Measurements from ENCODE around the gene RAB21. TPM values are rescaled to one million over a fixed set of nuclear protein-coding genes. Genes with fewer than 3 reads are reported as not detected.

Gene RAB21
- total RNA-seq, 4 donors from 2014 or later, result 12.9 to 49.5 (median 33.1) TPM

DNA sequence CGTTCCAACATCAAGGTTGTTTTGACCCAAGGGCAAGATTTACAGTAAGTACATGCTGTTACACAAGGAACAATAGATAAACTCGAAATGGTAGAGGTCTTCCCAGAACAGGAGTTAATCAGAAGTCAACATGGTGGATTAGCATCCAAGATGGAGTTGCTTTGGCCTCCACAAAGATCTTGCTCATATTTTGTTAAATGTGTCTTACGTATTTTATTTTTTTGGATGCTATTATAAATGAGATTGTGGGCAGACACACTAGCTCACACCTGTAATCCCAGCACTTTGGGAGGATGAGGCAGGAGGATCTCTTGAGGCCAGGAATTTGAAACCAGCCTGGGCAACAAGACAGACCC lies 22.3 kb upstream of the RAB21 start:
- no peak for ATAC-seq (ENCODE audit: low FRiP score)
- no peak for DNase-seq (ENCODE audit: low spot score)
- no peak for TF ChIP-seq CTCF (IDR thresholded peaks at IDR 0.05)

DNA sequence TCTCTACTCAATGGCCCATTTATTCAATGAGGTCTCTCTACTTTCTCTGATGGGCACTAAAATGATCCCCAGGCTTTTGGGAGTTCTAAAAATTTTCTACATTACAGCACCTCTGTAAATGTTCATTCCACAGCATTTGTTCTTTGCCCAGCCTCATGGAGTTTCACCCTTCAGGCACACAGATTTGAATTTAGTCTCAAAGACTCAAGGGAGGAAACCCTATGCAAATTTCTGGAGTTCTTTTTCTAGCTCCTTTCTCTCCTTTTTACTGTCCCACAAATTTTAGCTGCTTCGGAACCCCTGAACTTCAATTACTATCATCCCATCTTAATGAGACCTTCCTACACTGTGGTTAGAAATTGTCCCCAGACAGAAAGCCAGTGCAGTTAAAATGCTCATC lies 17.5 kb upstream of the RAB21 start:
- ATAC-seq (ENCODE audit: low FRiP score) (no peak), DNase-seq (ENCODE audit: low spot score) (no peak)
- no peak for TF ChIP-seq CTCF (IDR thresholded peaks at IDR 0.05)

DNA sequence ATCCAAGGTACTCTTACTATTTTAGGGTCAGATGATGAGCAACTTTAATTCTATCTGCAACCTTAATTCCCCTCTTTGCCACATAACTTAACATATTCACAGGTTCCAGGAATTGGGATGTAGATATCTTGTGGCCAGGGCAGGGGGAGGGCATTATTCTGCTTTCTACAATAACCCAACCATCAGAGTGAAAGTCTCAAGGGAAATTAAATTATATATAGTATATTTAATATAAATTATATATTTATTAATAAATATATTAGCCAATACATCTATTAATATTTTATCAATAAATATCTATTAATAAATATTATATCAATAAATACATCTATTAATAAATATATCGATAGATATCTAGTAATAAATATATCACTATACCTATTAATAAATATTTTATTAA lies 11.7 kb upstream of the RAB21 start:
- no peak for TF ChIP-seq CTCF (IDR thresholded peaks at IDR 0.05)
- no peak for ATAC-seq (ENCODE audit: low FRiP score)
- no peak for DNase-seq (ENCODE audit: low spot score)

DNA sequence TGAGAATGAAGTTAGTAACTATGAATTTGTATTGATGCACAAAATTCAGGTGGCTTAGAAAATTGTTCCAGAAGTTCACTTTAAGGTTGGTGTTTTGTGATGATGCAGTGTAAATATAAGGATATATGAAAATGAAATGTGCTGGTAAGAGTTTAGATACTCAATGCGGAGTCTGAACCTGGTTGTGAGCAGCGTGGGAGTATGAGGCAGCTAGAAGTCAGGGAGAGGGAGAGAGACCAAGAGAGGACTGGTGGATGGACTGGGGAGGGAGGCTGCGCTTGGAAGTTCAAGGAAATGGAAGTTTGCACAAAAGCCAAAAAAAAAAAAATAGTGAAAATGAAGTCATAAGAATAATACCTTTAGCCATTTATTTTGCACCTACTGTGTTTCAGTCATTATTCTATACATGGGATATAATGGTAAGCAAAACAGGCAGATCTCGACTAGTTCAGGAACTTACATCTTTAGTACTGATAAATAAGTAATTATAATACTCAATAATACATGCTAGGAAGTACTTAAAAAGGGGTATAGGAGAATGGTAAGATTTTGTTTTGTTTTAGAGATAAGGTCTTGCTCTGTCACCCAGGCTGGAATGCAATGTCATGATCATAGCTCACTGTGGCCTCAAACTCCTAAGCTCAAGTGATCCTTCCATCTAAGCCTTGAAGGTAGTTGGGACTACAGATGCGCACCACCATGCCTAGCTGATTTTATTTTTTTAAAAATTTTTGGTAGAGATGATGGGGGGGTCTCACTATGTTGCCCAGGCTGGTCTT lies 10.0 kb upstream of the RAB21 start:
- DNase-seq (ENCODE audit: low spot score) (no peak), ATAC-seq (ENCODE audit: low FRiP score) (no peak)
- TF ChIP-seq CTCF (IDR thresholded peaks at IDR 0.05), result no peak

- peak in 1 of 3 donors; percentile 34 for TF ChIP-seq CTCF (IDR thresholded peaks at IDR 0.05)
- DNase-seq (ENCODE audit: low spot score), result no peak
- peak; percentile 86 for ATAC-seq (ENCODE audit: low FRiP score)
Observed at GRCh38 chr12:71746974-71747611, 7.6 kb upstream of the RAB21 start.

DNA sequence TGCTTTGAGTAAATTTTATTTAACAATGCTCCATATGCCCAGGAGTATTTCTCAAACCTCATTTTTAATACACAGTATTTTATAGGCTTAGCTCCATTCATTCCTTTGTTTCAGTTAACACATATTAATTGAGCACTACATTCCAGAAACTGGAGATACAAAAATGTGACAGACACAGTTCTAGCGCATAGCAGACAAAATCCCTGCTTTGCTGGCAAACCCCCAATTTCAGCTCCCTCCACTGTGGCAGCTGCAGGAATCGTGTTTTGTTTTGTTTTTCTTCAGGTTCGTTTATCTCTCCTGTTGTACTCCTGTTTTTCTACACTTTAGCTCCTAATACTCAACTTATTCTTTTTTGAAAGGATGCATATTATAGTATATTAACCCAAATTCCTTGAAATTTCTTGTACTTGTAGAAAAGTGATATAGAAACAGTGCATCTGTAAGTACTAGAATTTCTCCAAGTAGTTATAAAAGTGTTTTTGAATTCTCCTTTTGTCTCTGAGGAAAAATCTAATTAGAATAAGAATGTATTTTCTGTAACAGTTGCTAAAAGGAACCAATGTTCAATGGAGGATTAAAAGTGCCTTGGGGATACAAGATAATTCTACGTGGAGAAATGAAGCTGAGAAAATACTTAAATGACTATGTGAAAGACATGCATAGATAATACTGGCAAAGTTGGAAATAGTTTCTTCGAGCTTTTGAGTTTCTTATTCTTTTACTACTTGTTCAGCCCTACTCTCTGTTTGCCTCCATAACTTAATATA lies 6.4 kb upstream of the RAB21 start:
- ATAC-seq (ENCODE audit: low FRiP score) (no peak), DNase-seq (ENCODE audit: low spot score) (no peak)
- TF ChIP-seq CTCF (IDR thresholded peaks at IDR 0.05), result no peak
